ENCODE measurements around the gene NPNT.

DNA sequence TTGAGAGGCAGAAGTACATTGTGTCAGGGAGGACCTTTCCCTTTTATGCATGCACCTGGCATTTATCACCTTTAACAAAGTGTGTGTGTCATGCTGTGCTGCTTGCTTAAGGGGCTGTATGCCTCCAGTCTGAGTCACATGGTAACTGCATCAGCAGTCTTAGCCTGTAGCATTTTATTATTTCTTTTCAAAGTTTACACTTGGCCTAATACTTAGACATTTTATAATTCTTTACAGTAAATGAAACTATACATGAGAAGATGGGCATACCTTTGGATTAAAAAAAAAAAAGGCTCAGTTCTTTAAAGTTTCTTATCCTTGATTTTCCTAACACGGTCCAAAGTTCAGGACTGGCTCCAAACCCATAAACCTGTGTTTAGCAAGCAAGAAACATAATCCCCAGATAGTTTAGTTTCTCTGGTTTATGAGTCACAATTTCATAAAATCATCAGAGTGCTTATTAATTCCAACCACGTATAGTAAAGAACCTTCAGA lies 14.6 kb downstream of the NPNT start:
- no peak for TF ChIP-seq EZH2 (IDR thresholded peaks at IDR 0.05; ENCODE audit: low read depth)
- TF ChIP-seq, protein P1, sequence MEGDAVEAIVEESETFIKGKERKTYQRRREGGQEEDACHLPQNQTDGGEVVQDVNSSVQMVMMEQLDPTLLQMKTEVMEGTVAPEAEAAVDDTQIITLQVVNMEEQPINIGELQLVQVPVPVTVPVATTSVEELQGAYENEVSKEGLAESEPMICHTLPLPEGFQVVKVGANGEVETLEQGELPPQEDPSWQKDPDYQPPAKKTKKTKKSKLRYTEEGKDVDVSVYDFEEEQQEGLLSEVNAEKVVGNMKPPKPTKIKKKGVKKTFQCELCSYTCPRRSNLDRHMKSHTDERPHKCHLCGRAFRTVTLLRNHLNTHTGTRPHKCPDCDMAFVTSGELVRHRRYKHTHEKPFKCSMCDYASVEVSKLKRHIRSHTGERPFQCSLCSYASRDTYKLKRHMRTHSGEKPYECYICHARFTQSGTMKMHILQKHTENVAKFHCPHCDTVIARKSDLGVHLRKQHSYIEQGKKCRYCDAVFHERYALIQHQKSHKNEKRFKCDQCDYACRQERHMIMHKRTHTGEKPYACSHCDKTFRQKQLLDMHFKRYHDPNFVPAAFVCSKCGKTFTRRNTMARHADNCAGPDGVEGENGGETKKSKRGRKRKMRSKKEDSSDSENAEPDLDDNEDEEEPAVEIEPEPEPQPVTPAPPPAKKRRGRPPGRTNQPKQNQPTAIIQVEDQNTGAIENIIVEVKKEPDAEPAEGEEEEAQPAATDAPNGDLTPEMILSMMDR (conservative IDR thresholded peaks at IDR 0.05): no peak
